GM21786 (cell line): ENCODE measurements around the gene STK11IP.
"Not testable (repeated sequence)": the region's sequence is repeated elsewhere in the genome, so short reads cannot be mapped to it uniquely, and the experiment has no call there.

Source experiments
- ATAC-seq: cut with Tn5 transposase; IDR thresholded peaks from one replicate; pipeline ENCODE4 v1.9.1; 2021; ENCODE audit not compliant: unreplicated experiment

Gene STK11IP

DNA sequence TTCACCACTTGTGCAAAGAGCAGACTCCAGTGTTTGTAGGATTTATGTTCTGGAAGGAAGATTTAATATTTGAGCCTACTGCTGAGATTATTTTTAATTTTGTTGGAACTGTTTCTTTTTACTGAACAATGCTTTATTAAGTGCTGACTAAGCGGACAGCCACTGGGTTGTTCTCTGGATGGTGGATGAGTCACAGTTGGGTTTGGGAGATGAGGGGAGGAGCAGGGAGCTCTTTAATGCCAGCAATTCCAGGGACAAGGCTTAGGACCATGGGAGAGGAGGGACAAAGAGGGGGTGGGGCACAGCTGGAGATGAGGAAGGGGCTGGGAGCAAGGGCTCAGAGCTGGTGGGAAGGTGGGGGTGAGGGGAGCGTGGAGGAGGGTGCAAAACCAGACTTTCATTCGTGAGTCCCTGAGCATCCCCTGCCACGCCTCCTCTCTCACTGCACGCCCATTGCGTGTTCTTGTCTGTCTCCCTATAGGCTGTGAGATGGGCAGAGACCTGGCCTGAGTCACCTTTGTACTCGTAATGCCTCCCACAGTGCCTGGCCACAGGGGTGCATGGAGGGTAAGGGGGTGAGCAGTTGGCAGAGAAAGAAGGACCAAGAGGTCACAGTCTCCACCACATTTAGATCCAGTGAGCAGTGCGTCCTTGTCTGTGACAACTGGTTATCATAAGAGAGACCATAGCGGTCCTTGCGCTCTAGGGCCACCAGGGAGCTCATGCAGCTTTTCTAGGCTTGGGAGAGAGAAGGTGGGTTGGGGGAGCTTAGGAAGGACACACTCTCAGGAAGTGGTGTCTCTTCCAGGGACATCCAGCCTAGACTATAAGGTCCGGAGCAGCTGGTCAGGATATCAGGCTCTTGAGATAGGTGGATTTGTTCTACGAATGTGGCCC is 48.2 kb downstream of the STK11IP start:
- no peak for ATAC-seq

DNA sequence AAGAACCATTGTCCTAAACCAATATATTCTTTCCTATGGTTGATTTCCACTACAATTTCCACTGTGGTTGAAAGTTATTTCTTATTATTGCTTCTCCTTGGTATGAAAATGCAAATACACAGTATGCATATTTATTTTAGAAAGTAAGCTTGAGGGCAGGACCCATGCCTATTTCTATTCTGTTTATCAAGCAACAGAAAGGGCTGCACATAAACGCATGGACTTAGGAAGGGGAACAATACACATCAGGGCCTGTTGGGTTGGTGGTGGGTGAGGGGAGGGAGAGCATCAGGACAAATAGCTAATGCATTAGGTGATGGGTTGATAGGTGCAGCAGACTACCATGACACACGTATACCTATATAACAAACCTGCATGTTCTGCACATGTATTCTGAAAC is 50.5 kb downstream of the STK11IP start:
- no peak for ATAC-seq

DNA sequence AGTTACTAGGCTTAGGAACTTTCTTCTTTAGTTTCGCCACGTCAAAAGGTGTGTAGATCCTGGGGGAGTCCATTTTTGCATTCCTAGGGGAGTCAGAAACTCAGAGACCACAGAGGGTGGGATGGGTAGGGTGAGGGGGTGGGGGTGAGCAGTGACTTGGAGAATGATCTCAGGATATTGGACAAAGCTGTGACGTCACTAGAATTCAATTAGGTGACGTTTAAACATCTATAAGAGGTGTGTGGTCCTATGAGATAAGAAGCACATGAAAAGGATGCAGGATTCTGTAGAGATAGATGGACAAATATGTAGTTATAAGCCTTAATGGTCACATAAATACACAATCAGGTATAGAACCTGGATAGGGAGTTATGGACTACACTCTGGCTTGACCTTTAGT is 51.3 kb downstream of the STK11IP start:
- ATAC-seq = no peak

DNA sequence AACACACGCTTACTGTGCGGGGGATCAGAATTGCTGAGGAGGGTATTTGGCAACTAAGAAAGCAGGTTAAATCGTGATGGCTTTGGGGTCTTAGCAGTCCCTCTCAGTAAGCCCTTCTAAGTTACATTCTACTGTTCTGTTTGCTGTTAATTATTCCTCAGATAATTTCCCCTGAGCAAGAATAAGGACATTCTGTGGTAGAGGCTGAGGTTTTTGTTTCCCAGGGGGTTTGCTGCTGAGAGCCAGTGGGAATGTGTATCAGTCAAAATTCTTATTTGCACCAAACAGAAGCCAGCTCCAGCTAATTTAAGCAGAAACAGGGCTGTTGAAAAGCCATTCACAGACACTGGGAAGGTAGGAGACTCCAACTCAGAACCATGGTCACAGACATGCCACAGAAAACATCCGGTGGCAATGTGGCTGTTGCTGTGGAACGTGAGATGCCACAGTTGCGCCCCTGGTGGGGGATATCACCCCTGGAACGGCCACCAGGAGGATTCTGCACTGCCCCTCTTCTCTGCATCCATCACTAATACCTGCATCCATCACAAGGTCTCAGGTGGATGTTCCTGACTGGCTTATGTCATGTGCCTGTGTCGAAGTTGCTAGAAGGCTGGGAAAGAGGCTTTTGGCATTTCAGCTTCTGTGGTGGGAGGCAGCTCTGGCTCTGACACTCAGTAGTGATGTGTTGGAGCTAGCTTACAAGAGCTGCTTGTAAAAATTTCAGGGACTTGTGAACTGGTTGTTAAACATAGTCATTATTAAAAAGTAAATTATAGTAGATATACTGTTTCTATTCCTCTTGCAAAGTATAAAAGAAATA is 53.0 kb downstream of the STK11IP start:
- peak; percentile 53 for ATAC-seq

DNA sequence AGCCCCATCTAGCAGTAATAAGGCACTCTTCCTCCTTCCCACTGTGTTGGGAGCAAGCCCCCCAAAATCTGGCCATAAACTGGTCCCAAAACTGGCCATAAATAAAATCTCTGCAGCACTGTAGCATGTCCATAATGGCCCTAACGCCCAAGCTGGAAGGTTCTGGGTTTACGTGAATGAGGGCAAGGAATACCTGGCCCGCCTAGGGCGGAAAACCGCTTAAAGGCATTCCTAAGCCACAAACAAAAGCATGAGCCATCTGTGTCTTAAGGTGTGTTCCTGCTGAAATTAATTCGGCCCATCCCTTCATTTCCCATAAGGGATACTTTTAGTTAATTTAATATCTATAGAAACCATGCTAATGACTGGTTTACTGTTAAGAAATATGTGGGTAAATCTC is 54.0 kb downstream of the STK11IP start:
- ATAC-seq = not testable (repeated sequence)

DNA sequence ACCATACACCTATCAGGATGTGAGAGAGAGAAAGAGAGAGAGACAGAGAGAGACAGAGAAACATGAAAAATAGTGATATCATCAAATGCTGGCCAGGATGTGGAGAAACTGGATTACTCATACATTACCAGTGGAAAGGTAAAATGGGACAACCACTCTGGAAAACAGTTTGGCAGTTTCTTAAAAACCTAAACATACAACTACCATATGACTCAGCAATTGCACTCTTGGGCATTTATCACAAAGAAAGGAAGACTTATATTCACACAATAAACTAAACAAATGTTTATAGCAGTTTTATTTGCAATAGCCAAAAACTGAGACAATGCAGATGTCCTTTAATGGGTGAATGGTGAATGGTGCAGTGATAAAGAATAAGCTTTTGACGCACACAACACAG is 58.9 kb downstream of the STK11IP start:
- no peak for ATAC-seq

DNA sequence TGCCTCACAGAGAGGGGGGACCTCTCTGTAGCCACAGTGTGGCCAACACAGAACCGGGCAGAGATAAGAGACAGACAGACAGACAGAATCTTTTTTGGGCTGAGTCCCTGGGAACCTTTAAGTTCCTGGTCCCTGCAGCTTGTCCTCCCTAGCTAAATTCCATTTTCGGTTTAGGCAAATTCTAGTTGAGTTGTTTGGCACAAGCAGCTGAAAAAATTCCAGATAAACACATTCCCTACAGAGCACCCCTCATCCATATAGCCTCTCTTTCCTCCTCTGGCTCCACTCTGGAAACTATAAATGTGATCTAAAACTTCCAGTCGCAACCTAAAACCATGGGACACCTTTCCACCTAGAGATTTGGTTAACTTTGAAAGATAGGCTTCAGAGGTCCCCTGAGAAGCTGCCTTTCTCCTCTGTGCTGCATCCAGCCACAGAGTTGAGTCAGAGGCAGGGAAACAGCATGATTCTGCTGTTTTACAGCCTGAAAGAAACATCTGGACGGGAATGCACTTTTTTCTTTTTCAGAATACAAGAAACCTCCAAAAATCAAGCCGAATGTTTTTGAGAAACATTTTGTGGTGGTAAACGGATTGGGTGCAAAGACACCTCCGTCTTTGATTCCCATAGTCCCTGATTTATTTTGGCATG is 60.7 kb downstream of the STK11IP start:
- no peak for ATAC-seq

DNA sequence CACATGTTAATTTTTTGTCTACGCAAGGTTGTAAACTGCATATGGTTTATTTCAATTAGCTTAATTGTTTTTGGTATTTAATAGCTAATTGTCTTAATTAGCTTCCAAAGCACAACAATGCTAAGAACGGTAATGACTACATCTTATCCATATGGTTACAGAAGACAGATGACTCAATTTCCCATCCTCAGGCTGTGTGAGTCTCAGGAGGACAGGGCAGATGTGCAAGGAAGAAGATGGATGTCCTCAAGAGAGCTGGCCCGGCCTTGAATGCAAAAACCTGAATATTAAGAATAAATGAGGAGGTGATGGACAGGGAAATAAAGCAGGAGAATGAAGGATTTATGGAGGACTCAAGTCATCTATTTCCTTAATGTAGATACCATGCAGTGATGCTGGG is 61.2 kb downstream of the STK11IP start:
- no peak for ATAC-seq

DNA sequence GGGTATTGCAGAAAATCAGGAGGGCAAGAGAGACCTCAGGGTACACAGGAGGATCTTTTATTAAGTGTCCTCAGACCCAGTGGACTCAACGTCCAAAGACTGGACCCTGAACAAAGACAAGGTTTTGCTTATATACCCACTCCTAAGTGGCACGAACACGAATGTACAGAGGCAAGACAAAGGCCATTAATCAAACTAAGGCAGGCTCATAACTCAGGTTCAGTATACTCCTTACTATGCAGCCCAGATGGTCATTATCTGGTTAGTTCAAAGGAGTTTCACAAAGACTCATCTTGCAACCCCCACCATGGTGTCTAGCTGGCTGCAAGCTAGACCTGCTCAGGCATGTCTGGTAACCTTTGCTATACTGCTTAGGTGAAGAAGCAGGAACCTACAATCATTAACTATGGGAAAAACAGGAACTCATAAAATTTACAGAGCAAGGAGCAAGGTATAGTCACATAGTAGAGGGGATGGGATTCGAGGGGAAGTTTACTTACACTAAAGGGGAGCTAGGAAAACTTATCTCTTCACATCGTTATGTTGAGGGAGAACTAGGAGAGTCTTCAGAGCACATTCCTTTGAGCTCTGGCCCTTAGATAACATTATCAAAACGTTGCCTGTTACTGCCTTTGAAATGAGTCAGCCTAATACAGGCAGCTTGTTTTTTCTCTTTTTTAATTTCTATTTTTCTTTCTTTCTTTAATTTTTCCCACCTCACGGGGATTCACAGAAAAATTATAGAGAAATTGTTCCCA is 63.7 kb downstream of the STK11IP start:
- peak; percentile 91 for ATAC-seq

DNA sequence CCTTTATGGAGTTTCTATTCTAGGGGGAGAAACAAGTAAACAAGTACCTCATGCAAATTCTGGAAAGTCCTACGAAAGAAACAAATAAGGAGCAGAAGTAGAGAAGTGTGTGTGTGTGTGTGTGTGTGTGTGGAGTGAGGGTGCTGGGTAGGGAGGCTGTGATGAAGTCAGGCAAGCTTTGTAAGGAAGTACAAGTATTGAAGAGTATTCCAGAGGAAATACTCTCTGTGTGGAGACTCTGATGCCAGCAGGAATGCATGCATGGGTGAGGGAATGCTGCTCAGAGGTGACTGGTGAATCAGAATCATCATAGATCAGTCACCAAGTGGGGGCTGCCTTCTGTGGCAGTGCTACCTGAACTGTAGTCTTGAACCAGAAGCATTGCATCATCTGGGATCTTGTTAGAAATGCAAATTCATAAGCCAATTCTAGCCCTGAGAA is 64.3 kb downstream of the STK11IP start:
- no peak for ATAC-seq

DNA sequence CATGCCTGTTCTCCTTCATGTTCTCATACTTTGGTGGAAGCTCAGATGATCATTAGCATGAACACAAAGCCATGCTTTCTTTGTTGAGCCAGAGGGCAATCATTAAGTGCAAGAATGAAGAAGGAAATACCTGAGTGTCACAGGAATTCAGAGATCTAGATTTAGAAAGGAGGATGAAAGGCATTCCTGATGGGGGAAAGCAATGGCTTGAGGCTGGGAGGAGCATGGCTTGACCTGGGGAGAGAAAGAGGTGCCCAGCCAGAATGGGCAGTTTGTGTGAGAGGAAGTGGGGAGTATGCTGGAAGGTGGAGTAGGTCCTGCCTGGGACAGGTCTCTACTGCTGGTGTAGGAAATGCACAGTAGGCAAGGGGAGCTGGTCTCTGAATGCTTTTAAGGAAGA is 64.9 kb downstream of the STK11IP start:
- no peak for ATAC-seq

DNA sequence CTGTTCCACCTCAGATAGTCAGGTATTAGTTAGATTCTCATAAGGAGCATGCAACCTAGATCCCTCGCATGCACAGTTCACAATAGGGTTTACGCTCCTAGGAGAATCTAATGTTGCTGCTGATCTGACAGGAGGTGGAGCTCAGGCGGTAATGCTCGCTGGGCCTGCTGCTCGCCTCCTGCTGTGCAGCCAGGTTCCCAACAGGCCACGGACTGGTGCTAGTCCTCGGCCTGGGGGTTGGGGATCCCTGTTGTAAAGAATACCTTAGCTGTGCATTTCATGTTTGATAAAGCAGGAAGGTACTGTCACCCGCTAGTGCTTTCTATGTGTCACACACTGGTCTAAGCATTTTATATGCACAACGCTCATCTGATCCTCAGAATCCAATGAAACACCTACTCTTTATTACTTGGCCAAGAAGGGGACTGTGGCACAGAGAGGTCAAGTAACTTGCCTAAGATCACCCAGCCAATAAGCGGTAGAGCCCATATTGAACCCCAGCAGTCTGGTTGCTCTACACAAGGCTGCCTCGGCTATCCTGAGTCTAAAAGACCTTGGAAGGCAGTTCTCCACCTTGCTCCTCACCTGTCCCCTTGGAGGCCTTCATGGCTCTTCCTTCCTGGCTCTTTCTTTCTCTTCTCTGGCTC is 65.6 kb downstream of the STK11IP start:
- no peak for ATAC-seq

DNA sequence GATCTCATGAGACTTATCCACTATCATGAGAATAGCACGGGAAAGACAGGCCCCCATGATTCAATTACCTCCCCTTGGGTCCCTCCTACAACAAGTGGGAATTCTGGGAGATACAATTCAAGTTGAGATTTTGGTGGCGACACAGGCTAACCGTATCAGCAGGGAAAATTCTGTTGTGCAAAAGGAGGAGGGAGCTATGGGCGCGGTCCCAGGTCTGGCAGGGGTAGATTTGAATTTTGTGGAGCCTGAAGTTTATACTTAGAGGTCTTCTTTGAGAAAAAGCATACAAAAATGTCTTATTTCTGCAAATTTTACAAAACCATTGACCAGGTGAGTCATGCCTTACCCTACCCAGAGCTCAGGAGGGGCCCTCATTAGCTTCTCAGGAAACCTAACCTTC is 66.4 kb downstream of the STK11IP start:
- no peak for ATAC-seq

DNA sequence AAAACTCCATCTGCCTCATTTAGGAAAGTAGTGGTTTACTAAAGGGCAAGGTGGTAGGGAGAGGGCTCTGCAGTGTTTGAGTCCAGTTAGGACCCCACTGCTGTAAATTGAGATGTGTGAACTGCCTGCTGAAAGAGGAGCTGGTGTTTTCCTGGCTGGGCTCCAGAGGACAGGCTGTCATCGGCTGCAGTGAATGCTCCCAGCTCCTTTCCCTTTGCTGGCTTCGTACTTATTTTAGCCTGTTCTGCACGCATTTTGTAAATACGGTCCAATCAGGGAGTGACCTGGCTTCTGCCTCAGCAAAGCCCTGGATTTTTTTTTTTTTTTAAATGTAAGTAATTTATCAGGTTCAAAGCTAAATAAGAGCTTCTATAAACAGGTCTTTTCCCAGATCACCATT is 67.3 kb downstream of the STK11IP start:
- no peak for ATAC-seq

DNA sequence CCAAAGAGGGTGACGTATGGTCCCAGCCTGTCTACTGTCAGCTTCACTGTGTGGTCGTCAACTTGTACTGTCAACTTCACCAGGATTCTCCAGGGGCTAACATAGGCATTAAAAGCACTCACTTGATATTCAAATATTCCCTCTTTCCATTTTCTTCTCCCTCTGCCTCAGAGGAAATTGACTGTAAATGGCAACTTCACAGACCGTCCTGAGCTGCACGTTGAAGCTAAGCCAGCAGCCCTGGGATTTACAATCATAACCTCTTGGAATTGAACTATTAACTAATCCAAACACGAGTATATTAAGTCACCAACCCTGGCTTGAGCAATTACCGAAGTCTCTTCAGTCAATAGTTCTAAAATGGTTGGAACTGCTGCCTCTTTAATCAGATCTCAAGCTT is 68.3 kb downstream of the STK11IP start:
- no peak for ATAC-seq
